ENCODE results near the gene IFT20.
A peak's percentile ranks its signal among the peaks of the same experiment; 100 is the strongest.
"Not testable (repeated sequence)": the region's sequence is repeated elsewhere in the genome, so short reads cannot be mapped to it uniquely, and the experiment has no call there.

Gene IFT20

DNA sequence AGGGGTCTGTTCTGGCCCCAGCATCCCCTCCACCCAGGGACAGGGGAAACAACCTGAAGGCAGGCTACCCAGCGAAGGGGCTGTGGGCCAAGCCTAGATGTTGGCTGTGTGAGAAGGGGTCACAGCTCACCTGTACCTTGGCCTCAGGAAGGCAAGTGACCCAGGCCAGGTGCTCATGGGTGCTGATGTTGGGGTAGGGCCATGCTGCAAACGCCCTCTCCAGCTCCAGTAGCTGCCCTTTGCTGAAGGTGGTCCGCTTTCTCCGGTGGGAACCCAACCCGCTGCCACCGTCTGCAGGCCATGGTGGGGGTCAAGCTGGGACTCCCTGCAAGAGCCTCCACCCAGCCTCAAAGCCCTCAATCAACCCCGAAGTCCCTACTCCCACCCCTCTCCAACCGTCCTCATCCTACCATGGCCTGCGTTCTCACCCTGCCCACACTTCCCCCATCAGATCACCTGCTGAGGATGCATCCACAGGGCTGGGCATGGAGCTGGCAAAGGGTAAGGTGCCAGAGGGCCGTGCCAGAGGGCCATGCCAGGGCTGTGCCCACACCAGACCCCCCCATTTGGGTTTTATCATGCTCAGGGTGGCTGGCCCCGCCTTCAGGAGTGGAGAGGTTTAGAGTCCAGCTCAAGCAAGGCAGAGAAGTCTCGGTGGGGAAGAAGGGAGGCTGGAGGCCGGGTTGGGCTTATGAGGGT lies 29.5 kb upstream of the IFT20 start, which contains the start of gene SEBOX:
TSS of gene SEBOX (minus strand) at position 535 of the 699 bp plus-strand sequence. CDS start at position 487, 48 bp downstream.
- no peak for DNase-seq (ENCODE audit: extremely low read depth in 1 of 2, low read depth in 1 of 2)

DNA sequence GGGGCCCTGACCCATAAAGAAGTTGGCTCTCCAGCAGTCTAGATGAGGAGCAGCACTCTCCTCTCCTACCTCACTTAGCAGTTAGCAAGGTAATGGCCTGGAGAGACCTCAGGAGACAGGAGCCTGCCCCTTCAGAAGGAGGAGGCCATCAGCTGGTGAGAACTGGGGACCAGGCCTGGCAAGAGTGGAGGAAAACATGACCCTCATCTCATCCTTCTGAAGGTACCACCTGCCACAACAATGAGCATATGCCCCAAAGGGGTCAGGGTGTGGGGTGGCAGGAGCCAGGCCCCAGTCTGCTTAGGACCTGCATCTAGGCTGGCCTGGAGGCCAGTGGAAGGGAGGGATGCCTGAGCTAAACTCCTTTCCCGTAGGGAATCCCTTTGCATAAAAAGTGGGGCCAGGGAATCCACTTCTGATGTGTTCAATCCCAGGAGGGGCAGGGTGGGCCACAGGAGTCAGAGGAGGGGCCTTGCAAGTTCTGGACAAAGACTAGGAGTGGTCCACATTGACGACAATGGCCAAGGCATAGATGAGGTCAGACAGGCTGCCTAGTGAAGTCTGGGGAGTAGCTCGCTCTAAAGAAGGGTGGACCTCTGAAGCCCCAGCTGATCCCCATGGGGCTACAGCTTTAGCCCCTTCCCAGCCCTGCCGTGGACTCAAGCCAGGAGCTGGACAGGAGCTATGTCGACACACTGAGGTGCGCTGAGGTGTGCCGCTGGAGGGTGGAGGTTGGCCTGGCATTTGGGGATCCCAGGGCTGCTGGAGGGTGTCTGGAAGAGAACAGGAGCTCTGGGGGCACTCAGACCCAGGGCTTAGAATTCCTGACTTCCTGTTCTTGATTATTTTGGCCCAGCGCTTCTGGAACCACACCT lies 28.7 kb upstream of the IFT20 start:
- no peak for DNase-seq (ENCODE audit: extremely low read depth in 1 of 2, low read depth in 1 of 2)

DNA sequence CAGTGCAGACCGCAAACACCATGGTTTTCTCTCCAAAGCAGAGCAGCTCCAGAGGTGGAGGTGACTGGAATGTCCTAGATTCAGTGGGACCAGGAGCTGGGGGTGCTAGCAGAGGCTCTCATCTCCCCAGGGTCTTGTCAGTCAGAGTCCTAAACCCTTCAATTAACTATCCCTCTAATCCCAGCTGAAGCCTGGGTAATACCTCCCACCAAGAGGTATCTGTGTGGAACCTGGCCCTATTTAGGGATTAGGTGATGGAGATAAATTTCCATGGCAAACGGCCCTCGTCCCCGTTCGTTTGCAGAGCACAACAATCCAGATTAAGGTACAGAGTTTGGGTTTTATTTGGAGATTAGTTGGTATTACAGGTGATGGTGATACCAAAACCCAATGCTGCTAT lies 27.9 kb upstream of the IFT20 start:
- DNase-seq (ENCODE audit: extremely low read depth in 1 of 2, low read depth in 1 of 2): no peak

DNA sequence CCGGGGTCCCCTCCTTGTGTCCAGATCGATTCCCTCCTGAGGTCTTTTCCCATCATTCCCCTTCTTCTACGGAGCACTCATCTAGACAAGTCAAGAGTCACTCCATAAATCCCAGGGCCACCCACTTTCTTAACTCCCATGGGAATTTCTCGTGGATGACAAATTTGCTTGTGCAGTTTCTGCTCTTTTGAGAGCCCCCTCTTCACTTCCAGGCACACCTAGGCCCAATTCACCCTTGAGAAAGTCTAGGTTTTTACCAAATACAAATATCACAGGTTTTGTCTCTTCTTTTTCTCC lies 22.6 kb upstream of the IFT20 start:
- DNase-seq (ENCODE audit: extremely low read depth in 1 of 2, low read depth in 1 of 2): no peak

DNA sequence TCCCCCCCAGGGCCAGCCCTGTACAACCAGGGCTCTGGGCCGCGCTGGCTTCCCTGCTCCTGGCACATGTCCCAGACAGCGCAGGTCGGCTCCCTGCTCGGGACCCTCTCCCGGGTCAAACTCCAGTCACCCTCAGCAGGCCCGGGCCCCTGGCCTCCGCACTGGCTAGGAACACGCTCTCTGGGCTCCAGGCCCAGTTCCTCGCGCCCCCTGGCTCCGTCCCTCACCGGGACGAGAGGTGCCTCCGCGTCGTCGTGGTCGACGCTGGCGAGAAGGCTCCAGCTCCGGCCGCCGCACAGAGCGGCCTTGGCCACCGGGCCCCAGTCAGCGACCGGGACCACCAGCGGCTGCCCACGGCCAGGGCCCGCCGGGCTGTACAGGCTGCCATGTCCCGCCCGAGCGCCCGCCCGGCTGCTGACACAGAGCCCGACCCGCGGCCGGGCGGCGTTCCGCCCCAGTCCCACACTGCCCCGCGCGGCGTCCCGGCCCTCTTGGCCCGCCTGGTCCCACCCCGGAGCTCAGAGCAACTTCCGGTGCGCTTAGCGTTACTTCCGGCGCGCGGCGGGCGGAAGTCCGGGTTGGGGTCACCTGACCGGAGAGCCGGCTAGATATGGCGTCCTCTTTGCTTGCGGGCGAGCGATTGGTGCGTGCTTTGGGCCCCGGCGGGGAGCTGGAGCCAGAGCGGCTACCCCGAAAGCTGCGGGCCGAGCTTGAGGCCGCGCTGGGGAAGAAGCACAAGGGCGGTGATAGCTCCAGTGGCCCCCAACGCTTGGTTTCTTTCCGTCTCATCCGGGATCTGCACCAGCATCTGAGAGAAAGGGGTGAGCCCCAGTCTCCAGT lies 22.0 kb upstream of the IFT20 start, which contains the start of gene POLDIP2:
TSS of gene POLDIP2 (minus strand) at position 467 of the 840 bp plus-strand sequence. CDS start at position 388, 79 bp downstream.
- peak; percentile 87 to 94 for DNase-seq (ENCODE audit: extremely low read depth in 1 of 2, low read depth in 1 of 2)

DNA sequence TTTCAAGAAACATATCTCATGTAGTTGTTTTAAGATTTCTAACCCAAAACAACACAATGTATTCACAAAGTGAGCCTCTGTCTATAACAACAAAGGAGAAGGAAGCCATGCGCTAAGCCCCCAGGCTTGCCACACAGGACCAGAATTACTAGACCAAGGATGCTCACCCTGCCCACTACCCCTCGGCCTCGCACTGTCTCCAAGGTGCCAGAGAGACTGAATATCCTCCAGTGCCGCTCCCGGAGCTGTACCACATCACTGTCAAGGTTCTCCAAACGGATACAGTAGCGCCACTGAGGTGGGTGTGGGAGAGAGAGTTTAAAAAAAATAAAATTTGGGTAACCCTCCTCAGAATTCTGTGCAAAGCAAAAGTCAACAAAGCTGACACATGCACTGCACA lies 15.0 kb upstream of the IFT20 start:
- DNase-seq (ENCODE audit: extremely low read depth in 1 of 2, low read depth in 1 of 2): no peak

DNA sequence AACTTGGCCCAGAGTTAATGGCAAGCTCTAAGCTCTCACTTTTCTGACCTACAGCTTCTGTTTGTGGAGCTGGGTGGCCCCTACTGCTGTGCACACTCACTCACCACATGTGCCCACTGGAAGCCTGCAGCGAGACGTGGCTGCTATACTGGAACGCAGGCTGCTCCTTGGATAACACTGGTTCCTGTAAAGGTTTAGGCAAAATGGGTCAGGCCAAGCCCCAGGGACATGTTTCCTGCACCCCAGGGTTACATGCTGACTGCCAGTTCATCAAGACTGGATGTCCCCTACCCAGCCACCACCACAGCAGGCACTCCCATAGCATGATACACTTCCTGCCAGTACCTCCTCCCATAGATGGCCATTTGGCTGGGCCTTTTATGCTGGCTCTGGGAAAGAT lies 13.7 kb upstream of the IFT20 start:
- no peak for DNase-seq (ENCODE audit: extremely low read depth in 1 of 2, low read depth in 1 of 2)

DNA sequence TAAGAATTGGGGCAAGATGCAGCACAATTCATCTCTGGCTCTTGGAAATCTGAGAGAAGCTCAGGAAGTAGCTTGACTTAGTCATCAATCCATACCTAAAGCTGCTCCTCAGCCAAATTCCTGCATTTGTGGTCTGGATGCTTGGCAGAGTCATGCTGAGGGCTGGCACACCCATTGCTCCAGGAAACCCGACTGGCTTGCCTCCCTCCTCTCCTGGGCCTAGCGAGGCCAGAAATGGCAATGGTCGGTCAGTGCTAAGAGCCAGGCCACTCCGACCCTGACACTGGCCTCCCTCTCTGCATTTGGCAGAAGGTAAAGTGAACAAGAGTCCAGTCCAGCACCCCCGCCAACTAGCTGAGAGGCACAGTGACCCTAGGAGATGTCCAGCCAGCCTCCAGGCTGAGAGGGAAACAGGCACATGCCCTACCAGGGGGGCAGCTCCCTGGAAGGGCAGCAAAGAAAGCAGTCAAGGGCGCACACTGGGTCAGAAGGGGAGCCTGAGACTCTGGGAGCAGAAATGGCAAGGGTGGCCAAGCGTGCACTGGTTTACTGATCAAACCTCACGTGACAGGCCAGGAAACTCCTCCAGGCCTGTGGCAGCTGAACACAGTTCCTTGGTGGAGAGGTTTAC lies 12.1 kb upstream of the IFT20 start:
- no peak for DNase-seq (ENCODE audit: extremely low read depth in 1 of 2, low read depth in 1 of 2)

DNA sequence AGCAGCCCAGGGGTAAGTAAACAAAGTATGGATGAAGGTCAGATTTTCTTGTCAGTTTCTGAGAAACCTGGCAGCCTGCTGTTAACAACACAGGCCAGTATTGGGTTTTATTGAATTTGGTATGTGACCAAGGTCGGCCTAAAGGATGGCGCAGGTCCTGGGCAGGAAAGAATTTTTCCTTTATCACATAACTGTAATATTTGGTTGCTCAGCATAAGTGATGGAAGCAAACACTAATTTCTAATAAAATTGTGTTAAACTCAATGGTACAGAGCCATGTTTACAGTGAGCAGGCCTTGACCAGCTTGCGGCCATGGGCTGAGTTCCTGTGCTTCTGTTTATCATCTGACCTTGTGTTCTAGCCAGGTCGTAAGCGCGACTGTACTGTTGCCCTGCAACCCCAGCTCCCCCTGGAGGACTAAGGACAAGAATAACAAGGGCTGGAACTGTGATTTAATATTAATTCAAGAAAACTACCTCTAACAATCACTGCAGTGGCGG lies 11.5 kb upstream of the IFT20 start:
- no peak for DNase-seq (ENCODE audit: extremely low read depth in 1 of 2, low read depth in 1 of 2)

DNA sequence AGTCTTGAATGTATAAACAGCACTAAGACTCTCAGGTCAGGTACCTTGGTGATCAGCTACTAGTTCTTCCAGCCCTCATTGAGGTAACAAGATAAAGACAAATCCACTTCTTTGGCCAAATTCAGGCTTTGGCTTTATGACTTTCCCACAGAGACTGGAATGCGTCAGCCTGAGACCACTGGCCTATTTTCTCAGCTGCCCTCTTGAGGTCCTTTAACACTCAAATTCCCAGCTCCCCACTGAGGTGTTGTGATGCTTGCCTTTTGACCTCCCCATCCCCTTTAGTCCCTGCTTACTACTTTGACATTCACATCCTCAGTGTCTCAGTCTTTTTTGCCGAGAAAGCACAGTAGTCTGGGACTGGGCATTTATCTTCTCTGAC lies 10.9 kb upstream of the IFT20 start:
- no peak for DNase-seq (ENCODE audit: extremely low read depth in 1 of 2, low read depth in 1 of 2)

DNA sequence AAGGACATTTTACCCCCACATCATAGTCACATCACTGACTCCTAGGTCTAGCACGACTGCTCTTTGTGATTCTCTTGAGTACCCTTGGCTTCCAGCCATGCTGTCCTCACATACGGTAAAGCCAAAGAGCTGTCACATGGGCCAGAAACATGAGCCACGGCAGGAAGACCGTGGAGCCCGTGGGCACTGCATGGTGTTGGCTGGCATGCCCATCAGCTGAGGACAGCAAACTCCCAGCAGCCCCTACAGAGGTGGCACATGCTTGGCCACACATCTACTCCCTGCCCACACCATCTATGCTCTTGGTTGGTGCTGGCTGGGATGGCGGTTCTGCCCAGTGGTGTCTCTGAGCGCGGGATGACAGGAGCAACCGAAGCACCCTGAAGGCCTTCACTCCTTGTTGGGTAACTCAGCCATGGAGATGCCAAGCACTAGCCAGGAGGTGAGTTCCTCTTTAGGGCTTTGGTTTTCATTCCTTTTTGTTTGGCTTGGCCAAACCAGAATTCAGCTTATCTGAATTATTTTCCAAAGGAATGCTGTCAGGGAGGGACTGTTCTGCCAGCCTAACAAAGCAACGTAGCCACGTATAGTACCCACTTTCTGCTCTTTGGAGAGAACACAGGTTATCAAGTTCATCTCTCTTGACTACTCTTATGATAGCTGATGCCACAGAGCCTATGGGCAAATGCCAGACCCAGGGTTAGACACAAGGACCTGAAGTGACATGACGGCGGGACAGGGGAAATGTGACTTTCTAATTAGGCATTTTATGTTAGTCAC lies 10.3 kb upstream of the IFT20 start:
- no peak for DNase-seq (ENCODE audit: extremely low read depth in 1 of 2, low read depth in 1 of 2)

DNA sequence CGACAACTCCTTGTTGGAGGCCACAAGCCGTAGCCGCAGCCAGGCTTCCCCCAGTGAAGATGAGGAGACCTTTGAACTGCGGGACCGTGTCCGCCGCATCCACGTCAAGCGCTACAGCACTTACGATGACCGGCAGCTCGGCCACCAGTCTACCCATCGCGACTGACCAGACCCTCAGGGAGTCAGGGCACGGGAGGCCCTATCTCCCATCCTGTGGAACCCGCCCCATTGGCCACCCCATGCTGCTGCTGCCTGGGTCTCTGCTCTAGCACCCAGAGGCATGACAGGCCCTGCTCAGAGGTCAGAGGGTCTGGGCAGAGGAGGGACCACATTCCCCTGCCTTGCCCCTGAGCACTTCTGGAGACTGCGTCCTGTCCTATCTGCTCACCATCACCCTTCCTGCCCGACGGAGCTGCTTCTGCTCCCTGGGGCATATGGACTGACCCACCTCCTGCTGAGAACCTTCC lies 9.2 kb upstream of the IFT20 start:
- no peak for DNase-seq (ENCODE audit: extremely low read depth in 1 of 2, low read depth in 1 of 2)

DNA sequence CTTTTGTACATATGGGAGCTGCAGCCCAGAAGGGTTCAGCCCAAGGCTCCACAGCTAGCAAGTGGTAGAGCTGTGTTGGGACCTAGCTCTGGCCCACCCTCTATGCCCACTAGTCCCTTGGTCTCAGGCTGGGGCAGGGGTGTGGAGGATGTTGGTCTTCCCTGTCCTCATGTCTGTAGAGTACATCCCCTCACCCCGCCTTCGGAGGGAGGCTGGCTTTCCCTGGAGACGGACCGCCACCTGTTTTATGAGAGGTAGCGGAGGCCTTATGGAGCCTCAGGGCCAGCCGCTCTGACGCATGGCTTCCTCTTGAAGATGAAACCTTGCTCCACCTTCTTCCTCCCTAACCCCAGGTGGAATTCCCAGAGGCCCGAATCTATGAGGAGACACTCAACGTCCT lies 8.7 kb upstream of the IFT20 start:
- no peak for DNase-seq (ENCODE audit: extremely low read depth in 1 of 2, low read depth in 1 of 2)

DNA sequence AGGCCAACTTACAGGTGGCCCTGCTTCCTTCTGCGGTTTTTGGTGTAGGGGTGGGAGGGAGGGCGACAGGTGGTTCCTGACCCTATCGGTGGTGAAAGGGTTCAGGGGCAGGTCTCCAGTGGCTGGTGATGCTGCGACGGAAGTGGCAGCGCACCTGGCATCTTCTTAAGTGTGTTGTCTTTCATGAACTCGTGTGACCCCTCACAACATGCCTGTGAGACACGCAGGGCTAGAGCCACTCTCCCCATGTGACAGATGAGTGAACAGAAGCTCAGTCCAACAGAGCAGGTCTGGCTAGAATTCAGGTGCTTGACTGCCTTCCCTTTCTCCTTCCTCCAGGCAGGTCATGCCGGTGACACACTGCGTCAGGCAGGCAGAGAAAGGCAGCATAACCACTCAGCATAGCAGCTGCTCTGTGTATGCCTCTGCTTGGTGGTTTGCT lies 8.2 kb upstream of the IFT20 start:
- DNase-seq (ENCODE audit: extremely low read depth in 1 of 2, low read depth in 1 of 2): no peak

DNA sequence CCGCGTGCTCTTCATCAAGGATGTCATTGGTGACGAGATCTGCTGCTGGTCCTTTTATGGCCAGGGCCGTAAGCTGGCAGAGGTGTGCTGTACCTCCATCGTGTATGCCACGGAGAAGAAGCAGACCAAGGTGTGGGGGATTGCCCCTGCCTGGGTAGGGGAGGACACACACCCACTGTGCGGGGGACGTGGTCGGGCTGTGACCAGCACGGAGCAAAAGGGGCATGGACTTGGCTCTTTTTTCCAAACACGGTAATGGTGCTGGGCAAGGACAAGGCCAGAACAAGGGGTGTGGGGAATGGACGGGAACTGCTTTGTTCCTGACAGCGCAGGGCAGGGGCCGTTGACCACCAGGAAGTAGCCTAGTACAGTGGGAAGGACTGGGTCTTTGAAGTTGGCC lies 7.0 kb upstream of the IFT20 start:
- no peak for DNase-seq (ENCODE audit: extremely low read depth in 1 of 2, low read depth in 1 of 2)

DNA sequence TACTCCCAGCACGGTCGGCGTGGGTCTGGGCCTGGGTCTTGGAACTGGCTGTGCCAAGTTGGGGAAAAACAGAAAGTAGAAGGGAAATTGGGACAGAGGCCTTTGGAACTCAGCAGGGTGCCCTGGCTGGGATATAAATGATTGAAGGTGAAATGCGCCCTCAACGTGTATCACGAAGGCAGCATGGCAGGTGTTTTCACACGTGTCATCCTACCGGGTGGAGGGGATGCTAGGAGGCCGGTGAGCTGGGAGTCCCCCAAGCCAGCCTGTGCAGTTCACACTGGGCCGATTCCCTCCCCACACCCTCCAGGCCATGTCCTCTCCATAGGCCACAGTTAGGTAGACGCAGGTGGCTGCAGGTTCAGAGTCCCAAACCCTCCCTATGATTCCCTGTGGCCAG lies 6.2 kb upstream of the IFT20 start:
- no peak for DNase-seq (ENCODE audit: extremely low read depth in 1 of 2, low read depth in 1 of 2)

DNA sequence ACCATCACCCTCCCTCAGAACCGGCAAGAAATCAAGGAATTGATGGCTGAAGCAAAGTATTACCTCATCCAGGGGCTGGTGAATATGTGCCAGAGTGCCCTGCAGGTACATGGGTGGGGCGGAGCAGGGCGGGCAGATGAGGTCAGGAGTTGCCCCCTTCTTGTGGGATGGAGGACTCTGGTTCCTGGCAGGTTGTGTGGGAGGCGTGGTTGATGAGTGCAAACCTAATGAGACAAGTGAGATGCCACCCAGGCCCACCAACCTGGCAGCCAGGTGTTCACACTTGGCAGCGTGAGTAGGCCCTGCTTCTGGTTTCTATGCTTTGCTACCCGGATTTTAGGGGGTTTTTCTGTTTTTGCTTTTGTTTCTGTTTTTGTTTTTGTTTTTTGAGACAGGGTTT lies 5.1 kb upstream of the IFT20 start:
- DNase-seq (ENCODE audit: extremely low read depth in 1 of 2, low read depth in 1 of 2): no peak

DNA sequence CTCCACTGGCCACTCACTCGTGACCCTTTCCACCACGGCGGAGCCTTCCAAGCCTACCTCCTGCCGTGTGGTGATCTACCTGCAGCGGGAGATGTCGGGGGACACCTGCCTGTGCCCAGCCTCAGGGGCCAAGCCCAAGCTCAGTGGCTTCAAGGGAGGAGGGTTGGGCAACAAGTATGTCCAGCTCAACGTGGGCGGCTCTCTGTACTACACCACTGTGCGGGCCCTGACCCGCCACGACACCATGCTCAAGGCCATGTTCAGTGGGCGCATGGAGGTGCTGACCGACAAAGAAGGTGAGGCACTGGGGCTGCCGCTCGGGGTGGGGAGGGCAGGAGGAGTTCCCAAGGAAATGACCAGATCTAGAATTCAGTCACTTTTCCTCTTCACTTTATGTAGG lies 4.2 kb upstream of the IFT20 start:
- DNase-seq (ENCODE audit: extremely low read depth in 1 of 2, low read depth in 1 of 2): no peak

DNA sequence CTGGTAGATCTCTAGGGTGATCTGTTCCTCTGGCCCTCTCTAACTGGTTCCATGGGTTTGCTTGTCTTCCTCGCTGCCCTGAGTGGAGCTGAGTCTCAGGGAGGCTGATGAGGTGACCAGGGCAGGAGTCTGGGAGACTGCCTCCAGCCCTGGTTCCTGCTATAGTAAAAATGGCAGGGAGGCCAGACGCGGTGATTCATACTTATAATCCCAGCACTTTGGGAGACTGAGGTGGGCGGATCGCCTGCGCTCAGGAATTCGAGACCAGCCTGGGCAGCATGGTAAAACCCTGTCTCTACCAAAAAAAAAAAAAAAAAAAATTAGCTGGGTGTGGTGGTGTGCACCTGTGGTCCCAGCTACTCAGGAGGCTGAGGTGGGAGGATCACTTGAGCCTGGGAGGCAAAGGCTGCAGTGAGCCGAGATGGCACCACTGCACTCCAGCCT lies 3.5 kb upstream of the IFT20 start:
- DNase-seq (ENCODE audit: extremely low read depth in 1 of 2, low read depth in 1 of 2): not testable (repeated sequence)
